AG09319 (cell line): ENCODE measurements around the gene FAR2.

Source experiments
- DNase-seq: peaks from one replicate; pipeline ENCODE4 v3.0.0-alpha.2; 2010; ENCODE audit warnings: low read depth; ENCODE audit errors: extremely low read depth
- CTCF ChIP-seq: IDR thresholded peaks from 2 replicates; pipeline ENCODE4 v1.5.1; 2011; ENCODE audit warnings: low read depth, mild to moderate bottlenecking, inconsistent platforms, low read length, moderate library complexity

FAR2 gene

GRCh38 chr12:29299633-29300032, 150.6 kb downstream of the FAR2 start:
- DNase-seq = no peak
- no peak for TF ChIP-seq CTCF

DNA sequence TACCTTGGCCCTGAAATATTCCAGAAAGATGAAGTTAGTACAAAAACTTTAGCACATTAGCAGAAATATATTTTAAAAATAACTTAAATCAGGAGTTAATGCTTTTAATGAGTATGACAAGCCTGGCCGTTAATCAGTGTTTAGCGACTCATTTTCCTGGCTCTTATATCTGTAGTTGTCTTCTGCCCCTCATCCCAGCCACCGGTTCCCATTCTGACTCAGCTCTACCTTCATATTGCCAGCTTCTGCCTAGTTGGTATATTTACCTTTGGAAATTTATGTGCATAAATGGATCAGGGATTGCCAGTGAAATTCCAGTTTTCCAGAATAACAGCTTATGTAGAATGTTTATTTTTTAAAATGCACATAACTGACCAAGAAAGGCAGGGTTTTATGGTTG, 152.0 kb downstream of the FAR2 start:
- no peak for TF ChIP-seq CTCF
- DNase-seq = no peak

DNA sequence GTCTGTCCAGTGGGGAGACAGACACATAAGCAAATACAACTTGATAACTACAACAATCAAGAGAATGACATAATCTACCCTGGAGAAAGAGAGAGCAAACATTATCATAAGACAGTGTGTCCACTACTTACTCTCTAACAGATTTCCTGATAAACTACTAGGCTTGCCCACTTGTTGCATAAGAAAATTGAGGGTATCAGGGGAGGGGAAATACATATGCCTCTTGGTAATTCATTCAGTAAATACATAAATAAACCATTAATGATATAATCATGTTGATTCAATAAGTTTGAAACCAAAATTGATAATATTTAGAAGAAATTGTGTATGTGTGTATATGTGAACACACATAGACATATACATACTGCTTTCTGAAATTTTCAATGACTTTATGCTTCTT, 155.3 kb downstream of the FAR2 start:
- TF ChIP-seq CTCF = no peak
- no peak for DNase-seq

DNA sequence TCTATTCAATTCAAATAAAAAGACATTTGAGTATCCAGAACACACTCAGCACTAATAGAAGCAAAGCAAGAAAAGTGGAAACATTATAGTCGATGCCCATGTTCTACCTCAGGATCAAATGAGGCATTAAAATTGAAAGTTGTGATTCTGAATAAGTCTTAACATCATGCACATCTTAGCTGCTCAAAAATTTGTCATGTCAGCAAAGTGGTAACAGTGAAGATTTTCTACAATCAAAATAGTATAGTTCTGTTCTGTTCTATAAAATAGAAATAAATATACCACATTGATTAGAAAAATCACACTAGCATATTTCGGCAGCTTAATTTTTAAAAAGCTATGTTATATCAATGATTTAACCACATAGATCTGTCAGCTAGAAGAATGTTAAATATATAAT, 157.2 kb downstream of the FAR2 start:
- TF ChIP-seq CTCF = no peak
- no peak for DNase-seq

GRCh38 chr12:29306682-29307081, 157.6 kb downstream of the FAR2 start:
- TF ChIP-seq CTCF = no peak
- DNase-seq = no peak

GRCh38 chr12:29309320-29309902, 160.3 kb downstream of the FAR2 start:
- no peak for DNase-seq

DNA sequence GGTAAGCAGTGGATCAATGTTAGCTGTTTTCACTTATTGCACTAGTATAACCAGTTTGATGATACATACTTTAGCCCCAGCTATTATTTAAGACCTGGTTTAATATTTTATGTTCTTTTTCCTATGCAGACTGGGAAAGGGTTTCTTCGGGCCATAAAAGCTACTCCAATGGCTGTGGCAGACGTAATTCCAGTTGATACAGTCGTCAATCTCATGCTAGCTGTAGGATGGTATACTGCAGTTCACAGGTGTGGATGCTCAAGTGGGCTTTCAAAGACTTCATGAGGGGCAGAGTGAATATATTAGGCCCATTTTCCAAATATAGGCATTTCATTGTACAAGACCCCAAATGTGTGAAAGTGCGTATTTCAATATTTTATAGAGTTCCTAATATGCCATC, 161.8 kb downstream of the FAR2 start:
- no peak for DNase-seq
- no peak for TF ChIP-seq CTCF

More at GRCh38 chr12:29309320-29309902, 160.3 kb downstream of the FAR2 start:
- TF ChIP-seq CTCF = peak; percentile 55
